CD14-positive monocyte (primary cell): ENCODE results near the gene VAV2. TPM values are rescaled to one million over a fixed set of nuclear protein-coding genes. Genes with fewer than 3 reads are reported as not detected.

Source experiments
- DNase-seq, 3 donors: peaks; one replicate each; pipeline ENCODE4 v3.0.0-alpha.2; 2011 to 2022
- H2AFZ ChIP-seq: 2 replicates; pipeline ENCODE4 v1.6.0; 2012; ENCODE audit warnings: mild to moderate bottlenecking, low read depth, low read length, inconsistent platforms; ENCODE audit not compliant: insufficient read depth, poor library complexity, severe bottlenecking
- H3K27ac ChIP-seq, 2 donors: 1 replicate in 1 of 2; 2 replicates in 1 of 2; pipeline ENCODE4 v1.5.1; 2012 to 2013; ENCODE audit warnings: low read length in 2 of 2, control low read depth in 1 of 2, inconsistent platforms in 1 of 2, low read depth in 1 of 2, mild to moderate bottlenecking in 1 of 2
- H3K27me3 ChIP-seq, 2 donors: one replicate each; pipeline versions ENCODE4 v1.6.0 to v1.6.1; 2011 to 2013; ENCODE audit warnings: low read length in 2 of 2; ENCODE audit not compliant: control insufficient read depth in 2 of 2, insufficient read depth in 2 of 2
- H3K36me3 ChIP-seq, 2 donors: replicated peaks in 1 of 2; 1 replicate in 1 of 2; 2 replicates in 1 of 2; pipeline versions ENCODE4 v1.5.1 to v1.6.1; 2012 to 2013; ENCODE audit warnings: low read length in 2 of 2, control low read depth in 1 of 2, inconsistent platforms in 1 of 2, mild to moderate bottlenecking in 1 of 2; ENCODE audit not compliant: insufficient read depth in 2 of 2, control insufficient read depth in 1 of 2
- H3K4me1 ChIP-seq, 2 donors: 1 replicate in 1 of 2; 2 replicates in 1 of 2; pipeline versions ENCODE4 v1.5.1 to v1.6.1; 2012 to 2013; ENCODE audit warnings: low read length in 2 of 2, control low read depth in 1 of 2, inconsistent platforms in 1 of 2, mild to moderate bottlenecking in 1 of 2, moderate library complexity in 1 of 2; ENCODE audit not compliant: insufficient read depth in 2 of 2, control insufficient read depth in 1 of 2
- H3K4me2 ChIP-seq: replicated peaks from 2 replicates; pipeline ENCODE3; 2012; ENCODE audit warnings: low read length, moderate library complexity, mild to moderate bottlenecking; ENCODE audit not compliant: poor library complexity, severe bottlenecking; ENCODE audit errors: extremely low read depth
- H3K4me3 ChIP-seq, 3 experiments: fragments of 200-600 bp in 1 of 3; sonication (generic) in 1 of 3; replicated peaks in 1 of 3; 1 replicate in 2 of 3; 2 replicates in 1 of 3; pipeline ENCODE4 v1.5.1; 2011 to 2013; ENCODE audit warnings: low read length in 3 of 3, mild to moderate bottlenecking in 3 of 3, control low read depth in 2 of 3, low read depth in 2 of 3, inconsistent platforms in 1 of 3, moderate library complexity in 1 of 3
- H3K79me2 ChIP-seq: 2 replicates; pipeline ENCODE4 v1.6.0; 2012; ENCODE audit warnings: mild to moderate bottlenecking, control low read depth, inconsistent platforms, low read length, moderate library complexity; ENCODE audit not compliant: insufficient read depth
- H3K9ac ChIP-seq: 2 replicates; pipeline ENCODE4 v1.6.0; 2017; ENCODE audit warnings: low read length, mild to moderate bottlenecking; ENCODE audit not compliant: insufficient read depth, poor library complexity, severe bottlenecking
- H3K9me3 ChIP-seq, 2 donors: replicated peaks in 1 of 2; 1 replicate in 1 of 2; 2 replicates in 1 of 2; pipeline versions ENCODE4 v1.5.1 to v1.6.1; 2012 to 2013; ENCODE audit warnings: low read length in 2 of 2, control low read depth in 1 of 2; ENCODE audit not compliant: control insufficient read depth in 1 of 2, insufficient read depth in 1 of 2
- H4K20me1 ChIP-seq: 2 replicates; pipeline ENCODE4 v1.6.0; 2012; ENCODE audit warnings: mild to moderate bottlenecking, low read length, control low read depth, moderate library complexity; ENCODE audit not compliant: insufficient read depth
- H3K27ac Mint-ChIP-seq, 7 donors: one replicate each; pipeline ENCODE4 v1.8.0; 2020; ENCODE audit warnings: mild to moderate bottlenecking in 7 of 7, mixed read lengths in 7 of 7, moderate library complexity in 6 of 7, inconsistent platforms in 2 of 7
- H3K27me3 Mint-ChIP-seq, 3 donors: one replicate each; pipeline ENCODE4 v1.8.0; 2021 to 2022; ENCODE audit warnings: low read depth in 3 of 3, mild to moderate bottlenecking in 3 of 3, mixed read lengths in 3 of 3, moderate library complexity in 3 of 3, inconsistent platforms in 1 of 3
- H3K36me3 Mint-ChIP-seq, 2 donors: one replicate each; pipeline ENCODE4 v1.8.0; 2020; ENCODE audit warnings: mixed read lengths in 2 of 2, inconsistent platforms in 1 of 2, mild to moderate bottlenecking in 1 of 2
- H3K4me1 Mint-ChIP-seq: one replicate; pipeline ENCODE4 v1.8.0; 2020; ENCODE audit warnings: mild to moderate bottlenecking, mixed read lengths
- H3K4me3 Mint-ChIP-seq, 2 donors: one replicate each; pipeline ENCODE4 v1.8.0; 2020; ENCODE audit warnings: mild to moderate bottlenecking in 2 of 2, mixed read lengths in 2 of 2, moderate library complexity in 1 of 2
- H3K9me3 Mint-ChIP-seq, 7 donors: one replicate each; pipeline ENCODE4 v1.8.0; 2020 to 2022; ENCODE audit warnings: mixed read lengths in 7 of 7, mild to moderate bottlenecking in 6 of 7, moderate library complexity in 6 of 7, inconsistent platforms in 2 of 7
- CTCF ChIP-seq: fragments of 200-600 bp; IDR thresholded peaks from one replicate; pipeline ENCODE4 v1.8.0; 2022; ENCODE audit warnings: antibody characterized with exemption, mild to moderate bottlenecking
- WGBS: methylation state at CpG from one replicate; pipeline ENCODE4 v1.1.5; 2013; ENCODE audit warnings: missing lambda C conversion rate; ENCODE audit not compliant: insufficient coverage; 5-methylcytosine and 5-hydroxymethylcytosine counted together
- intact Hi-C, 2 donors: fragments of 100-400 bp; cut with micrococcal nuclease; formaldehyde crosslinking; loops; one replicate each; pipeline versions ENCODE4 v1.15.0 to v1.15.1; 2023
- polyA plus RNA-seq, 3 donors: library from polyadenylated mRNA; depleted of rRNA in 1 of 3; unstranded in 2 of 3; stranded (reverse) in 1 of 3; fragments of 300-500 nt in 2 of 3; fragments of >200 nt in 1 of 3; fragmentation: Illumina TruSeq in 2 of 3; gene quantifications; 1 replicate in 2 of 3; 2 replicates in 1 of 3; pipeline ENCODE4 v1.2.3, GENCODE V29; 2012 to 2021

Gene VAV2
- polyA plus RNA-seq, 3 donors: 2.3 to 13.6 (median 2.3) TPM

GRCh38 chr9:133943781-133944745 is 48.1 kb downstream of the VAV2 start:
- H3K4me1 ChIP-seq: peaks cover 13 to 14% of the 10 kb centered on the region in 2 donors

More at GRCh38 chr9:133943781-133944745, 48.1 kb downstream of the VAV2 start:
- H3K27me3 ChIP-seq: no peaks in the 10 kb centered on the region
- Mint-ChIP-seq H3K9me3 (no peaks in the 10 kb centered on the region), H3K36me3 (peaks cover 7 to 15% of the 10 kb centered on the region in 2 donors), H3K27ac (peak overlapping the region in 1 of 7 donors; percentile 13), H3K4me1 (peaks cover 18% of the 10 kb centered on the region), H3K27me3 (peaks cover 0 to 3% (median 0%) of the 10 kb centered on the region in 3 donors), H3K4me3 (no peak overlapping the region)
- H3K9me3 ChIP-seq: no peaks in the 10 kb centered on the region
- TF ChIP-seq CTCF: no peak
- H2AFZ ChIP-seq: no peak overlapping the region
- no peak overlapping the region for H3K27ac ChIP-seq
- H3K4me2 ChIP-seq: no peak overlapping the region
- WGBS: 92% methylated on average over 29 of the region's 30 CpGs
- peaks cover 84% of the 10 kb centered on the region for H4K20me1 ChIP-seq
- intact Hi-C loops: no loop called here
- H3K36me3 ChIP-seq: peaks cover 0 to 5% of the 10 kb centered on the region in 2 donors
- H3K79me2 ChIP-seq: no peaks in the 10 kb centered on the region
- no peak overlapping the region for H3K4me3 ChIP-seq
- DNase-seq: no peak
- H3K9ac ChIP-seq: no peak overlapping the region
